HepG2 (cell line): Measurements from ENCODE around the gene ABT1. TPM values are rescaled to one million over a fixed set of nuclear protein-coding genes. Genes with fewer than 3 reads are reported as not detected.
A peak's percentile ranks its signal among the peaks of the same experiment; 100 is the strongest.

Experiments
- AHR ChIP-seq: IDR thresholded peaks from 2 replicates; pipeline ENCODE4 v1.6.1; 2018; ENCODE audit warnings: missing genetic modification reagents, missing compliant biosample characterization
- BORCS8-MEF2B ChIP-seq: sonication (generic); formaldehyde crosslinking; IDR thresholded peaks from 2 replicates; pipeline ENCODE4 v1.8.0; 2022; ENCODE audit warnings: mild to moderate bottlenecking, missing genetic modification reagents
- ELF3 ChIP-seq: IDR thresholded peaks from 2 replicates; pipeline ENCODE4 v1.6.1; 2016; ENCODE audit warnings: missing genetic modification reagents, missing compliant biosample characterization
- ELK4 ChIP-seq: sonication (generic); formaldehyde crosslinking; IDR thresholded peaks from 2 replicates; pipeline ENCODE4 v1.9.0; 2021; ENCODE audit warnings: missing genetic modification reagents, borderline replicate concordance
- FOXM1 ChIP-seq: sonication (generic); formaldehyde crosslinking; IDR thresholded peaks from 2 replicates; pipeline ENCODE4 v1.5.0; 2020; ENCODE audit warnings: missing genetic modification reagents
- MED1 ChIP-seq: sonication (generic); formaldehyde crosslinking; IDR thresholded peaks from 2 replicates; pipeline ENCODE4 v1.4.0; 2020; ENCODE audit warnings: missing genetic modification reagents
- TBX2 ChIP-seq: sonication (generic); formaldehyde crosslinking; IDR thresholded peaks from 2 replicates; pipeline ENCODE4 v1.5.0; 2020; ENCODE audit warnings: missing genetic modification reagents, mild to moderate bottlenecking, borderline replicate concordance
- ZBTB39 ChIP-seq: sonication (generic); formaldehyde crosslinking; IDR thresholded peaks from 2 replicates; pipeline ENCODE4 v1.5.0; 2020; ENCODE audit warnings: missing genetic modification reagents
- ZBTB7B ChIP-seq: sonication (generic); formaldehyde crosslinking; IDR thresholded peaks from 2 replicates; pipeline ENCODE4 v1.4.0; 2020; ENCODE audit warnings: missing genetic modification reagents
- ZEB1 ChIP-seq: IDR thresholded peaks from 2 replicates; pipeline ENCODE4 v1.6.1; 2012; ENCODE audit warnings: mild to moderate bottlenecking, low read depth, inconsistent platforms; ENCODE audit not compliant: insufficient replicate concordance
- ZFP62 ChIP-seq: sonication (generic); formaldehyde crosslinking; IDR thresholded peaks from 2 replicates; pipeline ENCODE4 v1.4.0; 2020; ENCODE audit warnings: missing genetic modification reagents
- ZNF234 ChIP-seq: sonication (generic); formaldehyde crosslinking; conservative IDR thresholded peaks from 2 replicates; pipeline ENCODE4 v1.5.1; 2020; ENCODE audit warnings: mild to moderate bottlenecking, missing genetic modification reagents
- ZNF260 ChIP-seq: sonication (generic); formaldehyde crosslinking; IDR thresholded peaks from 2 replicates; pipeline ENCODE4 v1.4.0; 2020; ENCODE audit warnings: missing genetic modification reagents, low read depth, mild to moderate bottlenecking, borderline replicate concordance
- ZNF3 ChIP-seq: IDR thresholded peaks from 2 replicates; pipeline ENCODE4 v1.7.0; 2017; ENCODE audit warnings: inconsistent platforms
- ZNF407 ChIP-seq: sonication (generic); formaldehyde crosslinking; IDR thresholded peaks from one replicate; pipeline ENCODE4 v1.5.1; 2020; ENCODE audit warnings: mild to moderate bottlenecking, missing genetic modification reagents; ENCODE audit errors: not compliant biosample characterization
- ZNF691 ChIP-seq: sonication (generic); formaldehyde crosslinking; IDR thresholded peaks from 2 replicates; pipeline ENCODE4 v1.4.0; 2020; ENCODE audit warnings: missing genetic modification reagents, low read depth, mild to moderate bottlenecking, borderline replicate concordance
- polyA plus RNA-seq, 8 experiments: library from polyadenylated mRNA; depleted of rRNA in 3 of 8; stranded (reverse) in 7 of 8; unstranded in 1 of 8; fragments of >200 nt; fragmentation: Illumina TruSeq in 4 of 8; extraction: Trizol in 4 of 8; gene quantifications; 2 replicates each; pipeline versions ENCODE4 v1.2.1 to v1.2.3, GENCODE V29; 2011 to 2016; ENCODE audit warnings: low read depth in 4 of 8, missing spikeins in 1 of 8, mixed read lengths in 1 of 8; ENCODE audit not compliant: insufficient read depth in 1 of 8
- total RNA-seq, 5 experiments: library from RNA; depleted of rRNA; stranded (reverse); fragments of >200 nt; fragmentation: Illumina TruSeq; extraction: Trizol; gene quantifications; 2 replicates each; pipeline ENCODE4 v1.2.3, GENCODE V29; 2016; ENCODE audit warnings: low read depth in 1 of 5

Gene ABT1
- total and polyA plus RNA-seq, 2 of the 13 experiments (the other 11 are each of a cell fraction or from before 2014, with no cell fraction given): 38.4 TPM

GRCh38 chr6:26550250-26550993 is 46.3 kb upstream of the ABT1 start (continued):
- TF ChIP-seq TBX2 (CRISPR knock-in tag) (peak; percentile 88), MED1 (CRISPR knock-in tag) (peak; percentile 69), ZNF407 (no peak), FOXM1 (CRISPR knock-in tag) (no peak), AHR (peak; percentile 65; the same call in 1 of the 2 replicates), ZBTB39 (CRISPR knock-in tag) (no peak), ZNF260 (CRISPR knock-in tag) (no peak), ZEB1 (no peak), ZNF691 (CRISPR knock-in tag) (peak; percentile 72; the same call in 1 of the 2 replicates), ZFP62 (no peak), ZNF3 (CRISPR knock-in tag) (no peak), ZNF234 (no peak), BORCS8-MEF2B (CRISPR knock-in tag) (peak; percentile 24; the same call in 1 of the 2 replicates), ELK4 (CRISPR knock-in tag) (no peak; the same call in 1 of the 2 replicates), ZBTB7B (CRISPR knock-in tag) (peak; percentile 98), ELF3 (peak; percentile 80)
